ENCODE results near the gene RPS6KA5.
"Not testable (repeated sequence)": the region's sequence is repeated elsewhere in the genome, so short reads cannot be mapped to it uniquely, and the experiment has no call there.

GRCh38 chr14:91087470-91087869, 27.0 kb upstream of the RPS6KA5 start:
- TF ChIP-seq EZH2phosphoT487 (IDR thresholded peaks at IDR 0.05; ENCODE audit: borderline replicate concordance, low read length); CTCF (IDR thresholded peaks at IDR 0.05; ENCODE audit: low read depth, low read length, poor library complexity, severe bottlenecking): not testable (repeated sequence)

Data from DOHH2 (cell line).